Measurements from ENCODE around the gene EML4.

GRCh38 chr2:42336361-42336965 is 167.3 kb downstream of the EML4 start:
- no peak for TF ChIP-seq CTCF (IDR thresholded peaks at IDR 0.05 in 4 of 5, conservative IDR thresholded peaks at IDR 0.05 in 1 of 5)
- no peak for TF ChIP-seq POLR2A (IDR thresholded peaks at IDR 0.05)

All from gastrocnemius medialis (tissue), 4 donors.